ENCODE measurements around the gene VCP. TPM values are rescaled to one million over a fixed set of nuclear protein-coding genes. Genes with fewer than 3 reads are reported as not detected.

VCP gene
- total RNA-seq, 1 experiment from 2014 or later = 208 TPM

DNA sequence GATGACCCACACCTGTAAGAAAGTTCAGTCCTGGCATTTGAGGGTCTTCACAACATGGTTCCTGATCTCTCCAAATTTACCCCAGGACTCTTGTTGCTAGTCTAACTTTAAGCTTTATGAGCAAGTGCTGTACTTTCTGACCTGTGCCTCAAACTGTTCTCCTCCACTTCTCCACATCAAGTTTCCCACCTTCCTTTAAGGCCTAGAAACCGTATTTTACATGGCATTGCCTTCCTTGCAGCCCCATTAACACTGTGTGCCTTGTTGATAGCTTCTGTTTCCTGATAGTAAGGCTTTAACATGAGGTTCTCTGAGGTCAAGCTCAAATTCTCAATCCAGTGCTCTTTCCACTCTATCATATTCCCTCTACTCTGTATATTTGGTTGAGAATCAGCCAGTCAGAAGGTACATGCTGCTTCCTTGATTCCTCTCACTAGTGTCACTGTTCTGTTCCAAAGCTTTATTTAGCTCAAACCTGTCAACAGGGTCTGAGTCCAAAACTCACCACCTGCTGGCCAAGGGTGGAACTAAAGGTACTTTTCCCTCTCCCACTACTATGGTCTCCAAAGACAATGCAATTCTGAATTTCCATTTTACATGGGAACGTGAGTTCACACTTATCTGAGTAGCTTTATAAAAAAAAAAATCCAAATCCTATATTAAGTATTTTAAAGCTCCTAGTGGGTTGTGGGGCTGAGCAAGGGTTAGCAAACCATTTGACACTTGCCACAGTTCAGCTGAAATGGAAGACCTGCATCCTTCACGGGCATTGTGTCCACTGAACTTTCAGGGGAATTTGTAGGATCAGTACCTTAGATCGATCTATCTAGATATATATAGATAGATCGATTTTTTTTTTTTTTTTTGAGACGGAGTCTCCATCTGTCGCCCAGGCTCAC lies 21.1 kb downstream of the VCP start:
- Mint-ChIP-seq H3K9me3 (ENCODE audit: low read depth, unreplicated experiment) (no peaks in the 10 kb centered on the region), H3K36me3 (ENCODE audit: insufficient read depth, unreplicated experiment) (peaks cover 58% of the 10 kb centered on the region), H3K27ac (ENCODE audit: unreplicated experiment) (peak overlapping the region; percentile 0), H3K4me3 (ENCODE audit: low read depth, unreplicated experiment) (no peak overlapping the region), H3K4me1 (ENCODE audit: low read depth, unreplicated experiment) (no peaks in the 10 kb centered on the region), H3K27me3 (ENCODE audit: unreplicated experiment) (no peaks in the 10 kb centered on the region)
- TF ChIP-seq, protein P1, sequence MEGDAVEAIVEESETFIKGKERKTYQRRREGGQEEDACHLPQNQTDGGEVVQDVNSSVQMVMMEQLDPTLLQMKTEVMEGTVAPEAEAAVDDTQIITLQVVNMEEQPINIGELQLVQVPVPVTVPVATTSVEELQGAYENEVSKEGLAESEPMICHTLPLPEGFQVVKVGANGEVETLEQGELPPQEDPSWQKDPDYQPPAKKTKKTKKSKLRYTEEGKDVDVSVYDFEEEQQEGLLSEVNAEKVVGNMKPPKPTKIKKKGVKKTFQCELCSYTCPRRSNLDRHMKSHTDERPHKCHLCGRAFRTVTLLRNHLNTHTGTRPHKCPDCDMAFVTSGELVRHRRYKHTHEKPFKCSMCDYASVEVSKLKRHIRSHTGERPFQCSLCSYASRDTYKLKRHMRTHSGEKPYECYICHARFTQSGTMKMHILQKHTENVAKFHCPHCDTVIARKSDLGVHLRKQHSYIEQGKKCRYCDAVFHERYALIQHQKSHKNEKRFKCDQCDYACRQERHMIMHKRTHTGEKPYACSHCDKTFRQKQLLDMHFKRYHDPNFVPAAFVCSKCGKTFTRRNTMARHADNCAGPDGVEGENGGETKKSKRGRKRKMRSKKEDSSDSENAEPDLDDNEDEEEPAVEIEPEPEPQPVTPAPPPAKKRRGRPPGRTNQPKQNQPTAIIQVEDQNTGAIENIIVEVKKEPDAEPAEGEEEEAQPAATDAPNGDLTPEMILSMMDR (IDR thresholded peaks at IDR 0.05; ENCODE audit: unreplicated experiment) = no peak
- BruUV-seq (replicated peaks) = no TSS peak
- CTCF ChIA-PET = interaction anchor here (0.6 to 1.6 kb wide), 10 partner anchors 16 to 390 kb away, joined by 3 to 17 read pairs (median 4); partner anchors contain the start of genes FANCG and VCP
- DNase-seq = peak; percentile 46
- intact Hi-C loops (cut with micrococcal nuclease; ENCODE audit: unreplicated experiment) = no loop called here

DNA sequence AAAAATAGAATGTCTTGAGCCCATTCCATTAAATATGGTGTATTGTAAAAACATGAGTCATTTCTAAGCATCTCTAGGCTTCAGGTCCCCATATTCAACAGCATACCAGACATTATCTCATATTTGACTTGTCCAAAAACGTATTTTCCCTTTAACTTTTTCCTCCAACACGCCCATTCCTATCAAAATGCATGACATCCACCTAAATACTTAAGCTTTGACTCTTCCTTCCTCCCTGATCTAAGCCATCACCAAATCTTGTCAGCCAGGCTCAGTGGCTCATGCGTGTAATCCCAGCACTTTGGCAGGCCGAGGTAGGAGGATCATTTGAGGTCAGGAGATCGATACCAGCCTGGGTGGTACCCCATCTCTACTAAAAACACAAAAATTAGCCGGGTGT lies 23.9 kb downstream of the VCP start:
- no peaks in the 10 kb centered on the region for H3K9me3 Mint-ChIP-seq (ENCODE audit: low read depth, unreplicated experiment)
- intact Hi-C loops (cut with micrococcal nuclease; ENCODE audit: unreplicated experiment) = no loop called here
- H3K36me3 Mint-ChIP-seq (ENCODE audit: insufficient read depth, unreplicated experiment) = peaks cover 41% of the 10 kb centered on the region
- BruUV-seq (replicated peaks) = no TSS peak
- no peak overlapping the region for H3K27ac Mint-ChIP-seq (ENCODE audit: unreplicated experiment)
- no peaks in the 10 kb centered on the region for H3K27me3 Mint-ChIP-seq (ENCODE audit: unreplicated experiment)
- no peak for DNase-seq
- TF ChIP-seq, protein P1 (IDR thresholded peaks at IDR 0.05; ENCODE audit: unreplicated experiment) = no peak
- CTCF ChIA-PET = no interaction called here
- no peaks in the 10 kb centered on the region for H3K4me1 Mint-ChIP-seq (ENCODE audit: low read depth, unreplicated experiment)
- no peak overlapping the region for H3K4me3 Mint-ChIP-seq (ENCODE audit: low read depth, unreplicated experiment)

DNA sequence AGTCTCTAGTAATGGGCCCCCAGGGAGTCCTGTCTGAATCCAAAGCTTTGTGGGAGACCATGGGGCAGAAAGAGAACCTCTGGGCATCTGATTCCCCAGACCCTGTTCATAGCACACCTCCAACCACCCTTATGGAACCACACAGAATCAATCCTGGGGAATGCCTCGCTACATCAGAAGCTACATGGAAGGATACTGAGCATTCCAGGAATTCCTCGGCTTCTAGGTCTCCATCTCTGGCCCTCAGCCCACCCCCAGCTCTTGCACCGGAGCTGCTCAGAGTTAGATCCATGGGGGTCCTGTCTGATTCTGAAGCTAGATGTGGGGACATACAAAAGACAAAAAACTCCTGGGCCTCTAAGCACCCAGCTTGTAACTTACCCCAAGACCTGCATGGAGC lies 28.4 kb downstream of the VCP start:
- Mint-ChIP-seq H3K27ac (ENCODE audit: unreplicated experiment) (no peak overlapping the region), H3K4me3 (ENCODE audit: low read depth, unreplicated experiment) (no peak overlapping the region), H3K9me3 (ENCODE audit: low read depth, unreplicated experiment) (no peaks in the 10 kb centered on the region), H3K36me3 (ENCODE audit: insufficient read depth, unreplicated experiment) (peaks cover 30% of the 10 kb centered on the region), H3K27me3 (ENCODE audit: unreplicated experiment) (no peaks in the 10 kb centered on the region), H3K4me1 (ENCODE audit: low read depth, unreplicated experiment) (no peaks in the 10 kb centered on the region)
- TF ChIP-seq, protein P1 (IDR thresholded peaks at IDR 0.05; ENCODE audit: unreplicated experiment) = no peak
- no TSS peak for BruUV-seq (replicated peaks)
- CTCF ChIA-PET = interaction anchor here (0.6 kb wide), 1 partner anchor 46 kb away, joined by 9 read pairs; no protein-coding TSS in a partner anchor
- no peak for DNase-seq
- intact Hi-C loops (cut with micrococcal nuclease; ENCODE audit: unreplicated experiment) = no loop called here

DNA sequence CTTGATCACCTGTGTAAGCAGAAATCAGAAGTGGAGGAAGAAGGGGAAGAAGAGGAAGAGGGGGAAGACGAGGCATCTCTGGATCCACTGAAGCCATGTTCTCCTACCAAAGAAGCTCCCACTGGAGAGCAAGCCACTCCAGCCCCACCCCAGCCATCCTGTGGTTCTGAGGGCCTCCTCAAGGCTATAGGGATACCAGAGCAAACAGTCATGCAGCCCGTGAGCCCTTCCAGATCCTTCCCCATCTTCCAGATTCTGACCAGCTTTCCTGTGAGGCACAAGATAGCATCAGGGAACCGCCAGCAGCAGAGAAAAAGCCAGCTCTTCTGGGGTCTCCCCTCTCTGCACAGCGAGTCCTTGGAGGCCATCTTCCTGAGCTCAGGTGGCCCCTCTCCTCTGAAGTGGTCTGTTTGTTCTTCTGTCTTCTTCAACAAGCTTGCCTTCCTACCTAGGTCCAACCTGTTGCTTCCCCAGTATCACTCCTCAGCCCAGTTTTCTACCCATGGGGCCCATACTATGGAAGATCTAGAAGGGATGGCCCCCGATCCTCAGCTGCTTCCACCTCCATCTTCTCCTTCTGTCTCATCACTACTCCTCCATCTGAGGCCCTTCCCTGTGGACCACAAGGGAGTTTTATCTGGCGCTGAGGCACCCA lies 29.4 kb downstream of the VCP start:
- BruUV-seq (replicated peaks) = no TSS peak
- Mint-ChIP-seq H3K36me3 (ENCODE audit: insufficient read depth, unreplicated experiment) (peaks cover 22% of the 10 kb centered on the region), H3K9me3 (ENCODE audit: low read depth, unreplicated experiment) (no peaks in the 10 kb centered on the region), H3K4me1 (ENCODE audit: low read depth, unreplicated experiment) (no peaks in the 10 kb centered on the region), H3K4me3 (ENCODE audit: low read depth, unreplicated experiment) (no peak overlapping the region), H3K27me3 (ENCODE audit: unreplicated experiment) (no peaks in the 10 kb centered on the region), H3K27ac (ENCODE audit: unreplicated experiment) (no peak overlapping the region)
- TF ChIP-seq, protein P1 (IDR thresholded peaks at IDR 0.05; ENCODE audit: unreplicated experiment) = no peak
- DNase-seq = no peak
- intact Hi-C loops (cut with micrococcal nuclease; ENCODE audit: unreplicated experiment) = no loop called here
- CTCF ChIA-PET = no interaction called here

All from Calu3 (cell line).